ENCODE measurements around the gene WIPF3.

WIPF3 gene

GRCh38 chr7:29893351-29893965 is 87.2 kb downstream of the WIPF3 start:
- ATAC-seq: no peak

GRCh38 chr7:29894256-29894655 is 87.9 kb downstream of the WIPF3 start:
- ATAC-seq: peak; percentile 16; the same call in 1 of the 3 replicates
- TF ChIP-seq SNAI2 (CRISPR knock-in tag; IDR thresholded peaks at IDR 0.05) (no peak), ZNF565 (CRISPR knock-in tag; conservative IDR thresholded peaks at IDR 0.05; ENCODE audit: low read depth) (no peak), TSHZ2 (CRISPR knock-in tag; IDR thresholded peaks at IDR 0.05) (no peak), ARNTL (CRISPR knock-in tag; IDR thresholded peaks at IDR 0.05; ENCODE audit: borderline replicate concordance, low read depth) (no peak)

More at GRCh38 chr7:29893351-29893965, 87.2 kb downstream of the WIPF3 start:
- no peak for TF ChIP-seq ZFP3 (CRISPR knock-in tag; IDR thresholded peaks at IDR 0.05)

GRCh38 chr7:29895559-29895958 is 89.3 kb downstream of the WIPF3 start:
- ATAC-seq: no peak
- TF ChIP-seq PATZ1 (CRISPR knock-in tag; IDR thresholded peaks at IDR 0.05; ENCODE audit: borderline replicate concordance): no peak
- no peak for TF ChIP-seq POU6F1 (CRISPR knock-in tag; IDR thresholded peaks at IDR 0.05; ENCODE audit: borderline replicate concordance, low read depth)
- no peak for TF ChIP-seq ZNF70 (CRISPR knock-in tag; IDR thresholded peaks at IDR 0.05)
- TF ChIP-seq ZFP30 (CRISPR knock-in tag; IDR thresholded peaks at IDR 0.05): no peak
- TF ChIP-seq TSHZ2 (CRISPR knock-in tag; IDR thresholded peaks at IDR 0.05): no peak
- TF ChIP-seq PPARA (CRISPR knock-in tag; IDR thresholded peaks at IDR 0.05; ENCODE audit: borderline replicate concordance): no peak
- no peak for TF ChIP-seq ZNF565 (CRISPR knock-in tag; conservative IDR thresholded peaks at IDR 0.05; ENCODE audit: low read depth)
- TF ChIP-seq SNAI2 (CRISPR knock-in tag; IDR thresholded peaks at IDR 0.05): no peak

GRCh38 chr7:29896685-29897411 is 90.5 kb downstream of the WIPF3 start:
- TF ChIP-seq BACH2 (CRISPR knock-in tag; IDR thresholded peaks at IDR 0.05; ENCODE audit: borderline replicate concordance): no peak
- TF ChIP-seq ZNF8 (CRISPR knock-in tag; IDR thresholded peaks at IDR 0.05): peak; percentile 98
- TF ChIP-seq TOX (CRISPR knock-in tag; IDR thresholded peaks at IDR 0.05; ENCODE audit: borderline replicate concordance): no peak
- no peak for TF ChIP-seq ZFP3 (CRISPR knock-in tag; IDR thresholded peaks at IDR 0.05)
- no peak for TF ChIP-seq ISL1 (CRISPR knock-in tag; IDR thresholded peaks at IDR 0.05)
- TF ChIP-seq TCF4 (CRISPR knock-in tag; IDR thresholded peaks at IDR 0.05; ENCODE audit: borderline replicate concordance): no peak
- TF ChIP-seq PPARA (CRISPR knock-in tag; IDR thresholded peaks at IDR 0.05; ENCODE audit: borderline replicate concordance): no peak
- TF ChIP-seq ZFP30 (CRISPR knock-in tag; IDR thresholded peaks at IDR 0.05): no peak
- no peak for TF ChIP-seq TSHZ2 (CRISPR knock-in tag; IDR thresholded peaks at IDR 0.05)
- ATAC-seq: no peak

Data from SK-N-SH treated with all-trans-retinoic acid at 6 μM for 48 hours (cell line).